ENCODE results near the gene KCTD15. TPM values are rescaled to one million over a fixed set of nuclear protein-coding genes. Genes with fewer than 3 reads are reported as not detected.

KCTD15 gene
- total RNA-seq, 2 experiments from 2014 or later: 21.3 to 29.2 TPM

DNA sequence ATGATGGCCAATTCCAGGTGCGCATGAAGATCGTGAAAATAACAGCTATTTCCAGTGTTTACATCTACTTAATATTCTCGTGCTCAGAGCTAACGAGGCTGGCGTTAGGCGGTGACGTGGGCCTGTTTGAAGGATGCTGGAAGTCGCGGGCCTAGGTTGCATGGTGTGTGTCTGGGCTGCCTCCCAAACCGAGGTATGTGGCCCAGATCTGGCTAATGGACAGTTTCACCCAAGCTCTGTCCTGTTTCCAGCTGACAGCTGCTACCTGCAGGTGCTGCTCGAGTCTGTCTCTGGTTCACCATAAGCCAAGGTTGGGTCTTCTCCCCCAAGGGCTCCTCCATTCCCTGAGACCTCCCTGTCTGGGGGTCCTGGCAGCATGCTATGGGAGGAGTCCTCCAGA lies 40.5 kb upstream of the KCTD15 start:
- Histone ChIP-seq H3K9me3 (ENCODE audit: low read length) (no peaks in the 10 kb centered on the region), H3K27ac (ENCODE audit: low read depth, low read length, poor library complexity, severe bottlenecking) (no peak overlapping the region), H3K9me2 (ENCODE audit: insufficient read depth, low read length) (no peaks in the 10 kb centered on the region), H3K79me2 (ENCODE audit: insufficient read depth, low read depth, low read length) (no peaks in the 10 kb centered on the region), H3K36me3 (ENCODE audit: insufficient read depth, low read length) (no peaks in the 10 kb centered on the region), H3K4me2 (ENCODE audit: low read length) (no peak overlapping the region), H3K4me1 (ENCODE audit: insufficient read depth, low read length, poor library complexity, severe bottlenecking) (no peaks in the 10 kb centered on the region), H2AFZ (ENCODE audit: low read length) (no peak overlapping the region), H4K20me1 (ENCODE audit: insufficient read depth, low read length) (no peaks in the 10 kb centered on the region), H3K4me3 (ENCODE audit: low read depth, low read length, poor library complexity, severe bottlenecking) (no peak overlapping the region)
- BruUV-seq (replicated peaks): no TSS peak
- TF ChIP-seq EZH2phosphoT487 (IDR thresholded peaks at IDR 0.05; ENCODE audit: borderline replicate concordance, low read depth, low read length): no peak
- TF ChIP-seq, protein P1, sequence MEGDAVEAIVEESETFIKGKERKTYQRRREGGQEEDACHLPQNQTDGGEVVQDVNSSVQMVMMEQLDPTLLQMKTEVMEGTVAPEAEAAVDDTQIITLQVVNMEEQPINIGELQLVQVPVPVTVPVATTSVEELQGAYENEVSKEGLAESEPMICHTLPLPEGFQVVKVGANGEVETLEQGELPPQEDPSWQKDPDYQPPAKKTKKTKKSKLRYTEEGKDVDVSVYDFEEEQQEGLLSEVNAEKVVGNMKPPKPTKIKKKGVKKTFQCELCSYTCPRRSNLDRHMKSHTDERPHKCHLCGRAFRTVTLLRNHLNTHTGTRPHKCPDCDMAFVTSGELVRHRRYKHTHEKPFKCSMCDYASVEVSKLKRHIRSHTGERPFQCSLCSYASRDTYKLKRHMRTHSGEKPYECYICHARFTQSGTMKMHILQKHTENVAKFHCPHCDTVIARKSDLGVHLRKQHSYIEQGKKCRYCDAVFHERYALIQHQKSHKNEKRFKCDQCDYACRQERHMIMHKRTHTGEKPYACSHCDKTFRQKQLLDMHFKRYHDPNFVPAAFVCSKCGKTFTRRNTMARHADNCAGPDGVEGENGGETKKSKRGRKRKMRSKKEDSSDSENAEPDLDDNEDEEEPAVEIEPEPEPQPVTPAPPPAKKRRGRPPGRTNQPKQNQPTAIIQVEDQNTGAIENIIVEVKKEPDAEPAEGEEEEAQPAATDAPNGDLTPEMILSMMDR (conservative IDR thresholded peaks at IDR 0.05; ENCODE audit: low read length): no peak
- ChIA-PET CTCF (ENCODE audit: unreplicated experiment) (no interaction called here), POLR2A (no interaction called here)
- DNase-seq (ENCODE audit: low spot score): no peak
- intact Hi-C loops (cut with micrococcal nuclease; ENCODE audit: unreplicated experiment): no loop called here

DNA sequence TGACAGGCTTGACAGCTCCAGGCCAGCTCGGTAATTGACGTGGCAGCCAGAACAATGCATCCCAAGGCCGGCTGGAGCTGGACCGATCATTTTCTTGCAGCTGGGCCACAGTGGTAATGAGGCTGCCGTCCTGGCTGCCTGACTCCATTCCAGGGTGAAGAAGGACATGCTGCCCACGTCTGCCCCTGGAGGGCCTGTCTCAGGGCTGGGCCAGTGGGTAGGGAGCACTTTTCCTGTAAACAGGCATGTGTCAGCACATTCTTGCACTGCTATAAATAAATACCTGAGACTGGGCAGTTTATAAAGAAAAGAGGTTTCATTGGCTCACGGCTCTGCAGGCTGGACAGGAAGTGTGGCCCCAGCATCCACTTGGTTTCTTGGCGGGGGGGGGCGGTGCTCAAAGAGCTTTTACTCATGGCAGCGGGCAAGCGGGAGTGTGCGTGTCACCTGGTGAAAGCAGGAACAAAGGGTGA lies 38.1 kb upstream of the KCTD15 start:
- TF ChIP-seq EZH2phosphoT487 (IDR thresholded peaks at IDR 0.05; ENCODE audit: borderline replicate concordance, low read depth, low read length): no peak
- TF ChIP-seq, protein P1 (conservative IDR thresholded peaks at IDR 0.05; ENCODE audit: low read length): no peak

DNA sequence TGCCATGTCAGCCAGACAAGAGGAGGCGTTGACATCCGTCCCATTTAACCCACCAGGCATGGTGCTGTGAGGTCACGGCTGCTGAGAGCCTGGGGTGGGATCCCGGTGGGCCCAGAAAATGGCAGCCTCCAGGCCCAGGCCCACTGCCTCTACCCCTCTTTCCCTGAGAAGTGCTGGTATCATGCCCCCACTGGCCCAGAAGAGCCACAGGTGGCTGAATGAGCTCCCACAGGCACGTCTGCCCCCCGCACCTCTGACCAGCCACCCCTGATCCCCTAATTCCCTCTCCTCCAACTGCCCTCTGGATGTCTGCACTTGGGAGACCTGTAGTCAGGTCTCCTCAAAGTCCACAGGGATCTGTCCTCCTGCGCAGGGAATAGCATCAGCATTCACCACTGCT lies 37.3 kb upstream of the KCTD15 start:
- H3K9me3 ChIP-seq (ENCODE audit: low read length): no peaks in the 10 kb centered on the region
- no peak overlapping the region for H3K4me2 ChIP-seq (ENCODE audit: low read length)
- ChIA-PET POLR2A (no interaction called here), CTCF (ENCODE audit: unreplicated experiment) (no interaction called here)
- no peak overlapping the region for H2AFZ ChIP-seq (ENCODE audit: low read length)
- H3K79me2 ChIP-seq (ENCODE audit: insufficient read depth, low read depth, low read length): no peaks in the 10 kb centered on the region
- no peak for DNase-seq (ENCODE audit: low spot score)
- no peak overlapping the region for H3K4me3 ChIP-seq (ENCODE audit: low read depth, low read length, poor library complexity, severe bottlenecking)
- BruUV-seq (replicated peaks): no TSS peak
- no peaks in the 10 kb centered on the region for H3K9me2 ChIP-seq (ENCODE audit: insufficient read depth, low read length)
- TF ChIP-seq, protein P1 (conservative IDR thresholded peaks at IDR 0.05; ENCODE audit: low read length): no peak
- H4K20me1 ChIP-seq (ENCODE audit: insufficient read depth, low read length): no peaks in the 10 kb centered on the region
- no peaks in the 10 kb centered on the region for H3K36me3 ChIP-seq (ENCODE audit: insufficient read depth, low read length)
- no peaks in the 10 kb centered on the region for H3K4me1 ChIP-seq (ENCODE audit: insufficient read depth, low read length, poor library complexity, severe bottlenecking)
- intact Hi-C loops (cut with micrococcal nuclease; ENCODE audit: unreplicated experiment): no loop called here
- H3K27ac ChIP-seq (ENCODE audit: low read depth, low read length, poor library complexity, severe bottlenecking): no peak overlapping the region

More for the DNA sequence above, 38.1 kb upstream of the KCTD15 start:
- no peaks in the 10 kb centered on the region for H3K79me2 ChIP-seq (ENCODE audit: insufficient read depth, low read depth, low read length)
- H4K20me1 ChIP-seq (ENCODE audit: insufficient read depth, low read length): no peaks in the 10 kb centered on the region
- H3K4me1 ChIP-seq (ENCODE audit: insufficient read depth, low read length, poor library complexity, severe bottlenecking): no peaks in the 10 kb centered on the region
- H3K4me2 ChIP-seq (ENCODE audit: low read length): no peak overlapping the region
- no peak overlapping the region for H3K27ac ChIP-seq (ENCODE audit: low read depth, low read length, poor library complexity, severe bottlenecking)
- H3K9me2 ChIP-seq (ENCODE audit: insufficient read depth, low read length): no peaks in the 10 kb centered on the region
- H3K36me3 ChIP-seq (ENCODE audit: insufficient read depth, low read length): no peaks in the 10 kb centered on the region
- ChIA-PET CTCF (ENCODE audit: unreplicated experiment) (no interaction called here), POLR2A (no interaction called here)
- no TSS peak for BruUV-seq (replicated peaks)
- H3K9me3 ChIP-seq (ENCODE audit: low read length): no peaks in the 10 kb centered on the region
- no peak overlapping the region for H3K4me3 ChIP-seq (ENCODE audit: low read depth, low read length, poor library complexity, severe bottlenecking)
- intact Hi-C loops (cut with micrococcal nuclease; ENCODE audit: unreplicated experiment): no loop called here
- DNase-seq (ENCODE audit: low spot score): no peak
- no peak overlapping the region for H2AFZ ChIP-seq (ENCODE audit: low read length)
